Upper lobe of left lung (tissue), 4 donors: Measurements from ENCODE around the gene SERPINH1.

Experiments used
- CTCF ChIP-seq, 6 experiments: fragments of 450-650 bp in 4 of 6; fragments of 200-600 bp in 2 of 6; sonication (generic) in 2 of 6; IDR thresholded peaks; one replicate each; pipeline ENCODE4 v1.5.1; 2016 to 2019; ENCODE audit warnings: antibody characterized with exemption in 6 of 6
- POLR2AphosphoS5 ChIP-seq, 2 donors: sonication (generic); formaldehyde crosslinking; IDR thresholded peaks; one replicate each; pipeline ENCODE4 v1.5.1; 2017; ENCODE audit warnings: antibody characterized with exemption in 2 of 2

- no peak for TF ChIP-seq CTCF (IDR thresholded peaks at IDR 0.05)
- no peak for TF ChIP-seq POLR2AphosphoS5 (IDR thresholded peaks at IDR 0.05)
Observed at GRCh38 chr11:75596914-75597313, 34.9 kb downstream of the SERPINH1 start.
